ENCODE data around the gene MLPH.

The MLPH gene

GRCh38 chr2:237450108-237450507 lies 36.9 kb upstream of the MLPH start:
- H3K4me3 ChIP-seq (ENCODE audit: low read length): no peak overlapping the region
- TF ChIP-seq ZNF274 (IDR thresholded peaks at IDR 0.05; ENCODE audit: low read depth, low read length): no peak

GRCh38 chr2:237450583-237450982 lies 36.5 kb upstream of the MLPH start:
- H3K4me3 ChIP-seq (ENCODE audit: low read length): no peak overlapping the region
- TF ChIP-seq ZNF274 (IDR thresholded peaks at IDR 0.05; ENCODE audit: low read depth, low read length): no peak

- H3K4me3 ChIP-seq (ENCODE audit: low read length): no peak overlapping the region
- TF ChIP-seq ZNF274 (IDR thresholded peaks at IDR 0.05; ENCODE audit: low read depth, low read length): no peak
These were observed 35.2 kb upstream of the MLPH start for GRCh38 chr2:237451643-237452469.

- TF ChIP-seq ZNF274 (IDR thresholded peaks at IDR 0.05; ENCODE audit: low read depth, low read length): no peak
- no peak overlapping the region for H3K4me3 ChIP-seq (ENCODE audit: low read length)
These were observed 34.2 kb upstream of the MLPH start for GRCh38 chr2:237452861-237453260.

GRCh38 chr2:237453671-237454070 lies 33.4 kb upstream of the MLPH start:
- no peak overlapping the region for H3K4me3 ChIP-seq (ENCODE audit: low read length)
- TF ChIP-seq ZNF274 (IDR thresholded peaks at IDR 0.05; ENCODE audit: low read depth, low read length): no peak

- no peak for TF ChIP-seq ZNF274 (IDR thresholded peaks at IDR 0.05; ENCODE audit: low read depth, low read length)
- no peak overlapping the region for H3K4me3 ChIP-seq (ENCODE audit: low read length)
These were observed 31.3 kb upstream of the MLPH start for GRCh38 chr2:237455764-237456163.

- no peak overlapping the region for H3K4me3 ChIP-seq (ENCODE audit: low read length)
- no peak for TF ChIP-seq ZNF274 (IDR thresholded peaks at IDR 0.05; ENCODE audit: low read depth, low read length)
These were observed 30.7 kb upstream of the MLPH start for GRCh38 chr2:237456200-237456843.

- no peak overlapping the region for H3K4me3 ChIP-seq (ENCODE audit: low read length)
- TF ChIP-seq ZNF274 (IDR thresholded peaks at IDR 0.05; ENCODE audit: low read depth, low read length): no peak
These were observed 29.6 kb upstream of the MLPH start for GRCh38 chr2:237457388-237457941.

GRCh38 chr2:237458519-237458918 lies 28.5 kb upstream of the MLPH start:
- H3K4me3 ChIP-seq (ENCODE audit: low read length): no peak overlapping the region
- no peak for TF ChIP-seq ZNF274 (IDR thresholded peaks at IDR 0.05; ENCODE audit: low read depth, low read length)

- no peak overlapping the region for H3K4me3 ChIP-seq (ENCODE audit: low read length)
- no peak for TF ChIP-seq ZNF274 (IDR thresholded peaks at IDR 0.05; ENCODE audit: low read depth, low read length)
These were observed 27.8 kb upstream of the MLPH start for GRCh38 chr2:237459226-237459625.

- TF ChIP-seq ZNF274 (IDR thresholded peaks at IDR 0.05; ENCODE audit: low read depth, low read length): no peak
- no peak overlapping the region for H3K4me3 ChIP-seq (ENCODE audit: low read length)
These were observed 27.3 kb upstream of the MLPH start for GRCh38 chr2:237459741-237460174.

GRCh38 chr2:237464757-237465391 lies 22.2 kb upstream of the MLPH start:
- no peak for TF ChIP-seq ZNF274 (IDR thresholded peaks at IDR 0.05; ENCODE audit: low read depth, low read length)

GRCh38 chr2:237465515-237466148 lies 21.4 kb upstream of the MLPH start:
- no peak overlapping the region for H3K4me3 ChIP-seq (ENCODE audit: low read length)
- TF ChIP-seq ZNF274 (IDR thresholded peaks at IDR 0.05; ENCODE audit: low read depth, low read length): no peak

More at GRCh38 chr2:237464757-237465391, 22.2 kb upstream of the MLPH start:
- no peak overlapping the region for H3K4me3 ChIP-seq (ENCODE audit: low read length)

- TF ChIP-seq ZNF274 (IDR thresholded peaks at IDR 0.05; ENCODE audit: low read depth, low read length): no peak
- H3K4me3 ChIP-seq (ENCODE audit: low read length): no peak overlapping the region
These were observed 20.8 kb upstream of the MLPH start for GRCh38 chr2:237466211-237466610.
